GM10248 (cell line): Measurements from ENCODE around the gene COL11A2.

ENCODE experiments used
- CTCF ChIA-PET: fragments of 300-600 bp; sonication (Branson Sonifier 250); formaldehyde crosslinking; extraction: SDS; loops from one replicate; lab custom pipeline; 2021; ENCODE audit warnings: antibody characterized with exemption; lab: Yijun Ruan, JAX
- POLR2A ChIA-PET: fragments of 350-650 bp; sonication (Branson Sonifier 250); formaldehyde crosslinking; extraction: SDS; loops from one replicate; lab custom pipeline; 2020; ENCODE audit warnings: antibody characterized with exemption; lab: Yijun Ruan, JAX
- DNase-seq: peaks from one replicate; pipeline ENCODE4 v3.0.0; 2012; ENCODE audit errors: extremely low spot score
- TF ChIP-seq, protein P1 (sequence below): IDR thresholded peaks from 2 replicates; pipeline ENCODE4 v1.5.1; 2012; ENCODE audit warnings: mild to moderate bottlenecking, low read depth; ENCODE audit errors: extremely low read depth, missing control alignments, control extremely low read depth

COL11A2 gene

DNA sequence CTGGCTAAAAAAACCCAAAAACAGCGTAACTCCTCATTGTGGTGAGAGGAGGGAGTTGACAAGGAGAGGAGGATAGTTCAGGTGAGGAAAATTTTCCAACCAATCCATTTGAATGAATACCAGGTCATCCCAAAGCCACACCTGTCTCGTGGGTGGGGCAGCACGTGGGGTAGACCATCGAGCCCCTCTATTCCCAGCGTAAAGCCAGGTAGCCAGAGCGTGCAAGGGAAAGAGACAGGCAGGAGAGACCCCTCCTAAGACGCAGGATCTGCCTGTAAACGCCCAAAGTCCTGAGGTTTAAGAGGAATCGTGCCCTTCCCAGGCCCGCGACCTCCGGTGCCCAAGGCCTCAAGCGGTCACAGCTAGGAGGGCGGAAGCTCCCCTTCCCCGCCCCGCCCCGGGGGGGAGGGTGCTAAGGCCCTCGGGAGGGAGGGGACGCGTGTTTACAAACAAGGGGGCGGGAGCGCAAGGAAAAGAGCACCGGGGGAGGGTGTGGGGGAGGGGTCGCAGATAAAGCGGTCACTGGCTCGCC is 7.5 kb upstream of the COL11A2 start:
- CTCF ChIA-PET = interaction anchor here (1.0 kb wide), 1 partner anchor 49 kb away, joined by 5 read pairs; no protein-coding TSS in a partner anchor

GRCh38 chr6:33198853-33199436 is 6.7 kb upstream of the COL11A2 start:
- no peak for DNase-seq
- ChIA-PET CTCF (interaction anchor here (2.5 kb wide), 1 partner anchor 83 kb away, joined by 9 read pairs; no protein-coding TSS in a partner anchor), POLR2A (no interaction called here)
- TF ChIP-seq, protein P1, sequence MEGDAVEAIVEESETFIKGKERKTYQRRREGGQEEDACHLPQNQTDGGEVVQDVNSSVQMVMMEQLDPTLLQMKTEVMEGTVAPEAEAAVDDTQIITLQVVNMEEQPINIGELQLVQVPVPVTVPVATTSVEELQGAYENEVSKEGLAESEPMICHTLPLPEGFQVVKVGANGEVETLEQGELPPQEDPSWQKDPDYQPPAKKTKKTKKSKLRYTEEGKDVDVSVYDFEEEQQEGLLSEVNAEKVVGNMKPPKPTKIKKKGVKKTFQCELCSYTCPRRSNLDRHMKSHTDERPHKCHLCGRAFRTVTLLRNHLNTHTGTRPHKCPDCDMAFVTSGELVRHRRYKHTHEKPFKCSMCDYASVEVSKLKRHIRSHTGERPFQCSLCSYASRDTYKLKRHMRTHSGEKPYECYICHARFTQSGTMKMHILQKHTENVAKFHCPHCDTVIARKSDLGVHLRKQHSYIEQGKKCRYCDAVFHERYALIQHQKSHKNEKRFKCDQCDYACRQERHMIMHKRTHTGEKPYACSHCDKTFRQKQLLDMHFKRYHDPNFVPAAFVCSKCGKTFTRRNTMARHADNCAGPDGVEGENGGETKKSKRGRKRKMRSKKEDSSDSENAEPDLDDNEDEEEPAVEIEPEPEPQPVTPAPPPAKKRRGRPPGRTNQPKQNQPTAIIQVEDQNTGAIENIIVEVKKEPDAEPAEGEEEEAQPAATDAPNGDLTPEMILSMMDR = no peak

More for the DNA sequence above, 7.5 kb upstream of the COL11A2 start:
- peak; percentile 86 for DNase-seq
- POLR2A ChIA-PET = interaction anchor here (0.5 to 1.3 kb wide), 3 partner anchors 46 to 1431 kb away, joined by 4 to 14 read pairs (median 6); no protein-coding TSS in a partner anchor
- TF ChIP-seq, protein P1 = no peak

GRCh38 chr6:33198159-33198852 is 6.0 kb upstream of the COL11A2 start:
- TF ChIP-seq, protein P1 = no peak
- no peak for DNase-seq
- ChIA-PET POLR2A (no interaction called here), CTCF (interaction anchor here (0.7 to 2.5 kb wide), 14 partner anchors 9 to 184 kb away, joined by 3 to 9 read pairs (median 5); partner anchors contain the start of gene RING1)

DNA sequence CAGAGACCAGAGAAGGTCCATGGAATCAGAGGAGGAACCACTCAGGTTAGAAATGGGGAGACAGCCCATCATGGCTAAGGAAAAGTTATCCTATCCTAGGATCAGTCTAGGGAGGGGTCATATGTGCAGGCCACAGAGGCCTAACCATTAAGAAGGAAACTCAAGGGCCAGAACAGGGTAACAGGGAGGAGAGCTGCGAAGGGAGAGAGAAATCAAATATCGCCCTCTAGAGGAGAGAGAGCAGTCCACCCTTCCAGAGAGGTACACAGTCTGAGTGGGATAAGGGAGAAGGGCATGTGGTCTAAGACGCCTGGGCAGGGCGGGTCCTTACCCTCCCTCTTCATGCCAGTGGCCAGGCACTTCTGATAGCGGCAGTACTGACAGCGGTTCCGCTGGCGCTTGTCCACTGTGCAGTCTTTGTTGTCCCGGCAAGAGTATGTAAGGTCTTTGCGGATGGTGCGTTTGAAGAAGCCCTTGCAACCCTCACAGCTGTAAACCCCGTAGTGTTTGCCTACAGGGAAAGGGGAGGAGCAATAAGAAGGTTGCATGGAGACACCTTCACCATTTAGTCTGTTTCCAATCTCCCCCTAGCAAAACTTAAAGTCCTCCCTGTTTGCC is 5.3 kb upstream of the COL11A2 start:
- TF ChIP-seq, protein P1 = peak; percentile 61
- POLR2A ChIA-PET = no interaction called here
- DNase-seq = peak; percentile 73
- CTCF ChIA-PET = interaction anchor here (0.6 to 2.5 kb wide), 23 partner anchors 8 to 183 kb away, joined by 3 to 9 read pairs (median 4); partner anchors contain the start of gene RING1

DNA sequence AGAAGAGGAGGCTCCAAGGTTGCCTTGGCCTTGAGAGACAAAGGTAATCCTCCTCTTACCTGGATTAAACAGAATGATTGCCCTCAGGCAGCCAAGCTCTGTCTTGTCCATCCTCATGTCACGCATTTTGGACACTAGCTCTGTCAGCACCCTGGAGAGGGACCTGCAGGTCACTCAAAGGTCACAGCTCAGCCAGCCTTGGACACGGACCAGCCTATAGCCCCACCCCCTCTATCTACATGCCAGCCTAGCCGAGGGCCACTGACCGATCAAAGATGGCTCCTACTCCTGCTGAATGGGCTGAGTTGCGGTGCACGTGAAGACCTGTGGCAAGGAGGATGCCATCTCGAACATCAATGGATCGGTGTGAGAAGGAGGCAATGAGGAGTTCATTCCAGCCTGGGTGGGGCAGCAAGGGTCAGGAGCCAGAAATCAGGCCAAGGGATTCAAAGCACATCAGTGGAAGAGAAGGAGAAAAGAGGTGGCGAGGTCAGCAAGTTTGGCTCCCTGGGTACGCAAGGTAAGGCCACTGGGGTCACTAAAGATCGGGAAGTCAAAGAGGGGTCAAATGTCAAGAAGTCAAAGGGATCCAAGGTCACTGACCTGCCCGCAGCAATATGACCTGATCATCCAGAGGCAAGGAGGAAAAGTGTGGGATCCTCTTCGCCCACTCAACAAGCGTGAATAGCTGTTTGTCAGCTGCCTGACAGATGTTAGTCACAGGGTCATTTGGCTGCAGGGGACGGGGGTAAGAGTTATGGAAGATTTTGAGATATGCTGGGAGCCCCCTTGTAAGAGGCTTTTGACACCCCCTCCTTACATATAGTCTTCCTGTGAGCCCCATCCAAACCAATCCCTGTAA is 3.3 kb upstream of the COL11A2 start:
- ChIA-PET POLR2A (interaction anchor here (0.6 to 1.6 kb wide), 2 partner anchors 9 to 42 kb away, joined by 3 to 4 read pairs; partner anchors contain the start of gene HSD17B8), CTCF (interaction anchor here (0.8 to 2.4 kb wide), 3 partner anchors 48 to 81 kb away, joined by 3 to 6 read pairs (median 4); no protein-coding TSS in a partner anchor)
- TF ChIP-seq, protein P1 = no peak
- no peak for DNase-seq
